ENCODE results near the gene HACD4. TPM values are rescaled to one million over a fixed set of nuclear protein-coding genes. Genes with fewer than 3 reads are reported as not detected.

The HACD4 gene
- total and polyA plus RNA-seq, 9 of the 15 experiments (the other 6 are each of a cell fraction or from before 2014, with no cell fraction given) = 0.02 TPM; not detected in 8

DNA sequence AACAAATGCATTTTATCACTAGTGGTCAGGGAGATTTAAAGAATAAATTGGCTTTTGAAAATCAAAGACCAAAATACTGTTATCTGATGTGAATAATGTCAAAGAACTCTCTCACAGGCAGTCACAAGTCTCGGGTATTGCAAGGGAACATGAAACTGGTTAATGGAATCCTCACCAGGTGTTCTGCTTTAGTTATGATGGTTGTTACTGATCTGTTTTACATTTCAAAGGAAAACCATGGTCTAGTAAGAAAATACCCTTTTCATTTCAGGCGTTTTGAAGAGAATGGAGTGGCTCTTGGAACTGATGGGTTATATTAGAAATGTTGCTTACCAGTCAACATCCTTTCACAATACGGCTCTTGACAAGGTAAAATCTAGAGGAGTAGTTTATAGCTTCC is 43.4 kb downstream of the HACD4 start:
- WGBS (ENCODE audit: insufficient coverage, low coverage, missing lambda C conversion rate) = no CpG with 5 or more reads among the region's 3 CpGs
- H3K4me3 ChIP-seq = no peak overlapping the region
- no peaks in the 10 kb centered on the region for H3K79me2 ChIP-seq (ENCODE audit: control insufficient read depth, insufficient read depth, low read length)
- POLR2A ChIA-PET = no interaction called here
- intact Hi-C loops (cut with micrococcal nuclease) = no loop called here
- no peak overlapping the region for H3K27ac ChIP-seq (ENCODE audit: extremely low read depth, low read depth, low read length)
- no peaks in the 10 kb centered on the region for H3K36me3 ChIP-seq (ENCODE audit: control insufficient read depth, insufficient read depth, low read length)
- H3K9ac ChIP-seq (ENCODE audit: insufficient read depth in 1 of 2, low read depth in 2 of 2, low read length in 2 of 2) = no peak overlapping the region
- no peak for TF ChIP-seq MAZ (CRISPR knock-in tag; conservative IDR thresholded peaks at IDR 0.05 in 1 of 2, IDR thresholded peaks at IDR 0.05 in 1 of 2)
- TF ChIP-seq, protein P1, sequence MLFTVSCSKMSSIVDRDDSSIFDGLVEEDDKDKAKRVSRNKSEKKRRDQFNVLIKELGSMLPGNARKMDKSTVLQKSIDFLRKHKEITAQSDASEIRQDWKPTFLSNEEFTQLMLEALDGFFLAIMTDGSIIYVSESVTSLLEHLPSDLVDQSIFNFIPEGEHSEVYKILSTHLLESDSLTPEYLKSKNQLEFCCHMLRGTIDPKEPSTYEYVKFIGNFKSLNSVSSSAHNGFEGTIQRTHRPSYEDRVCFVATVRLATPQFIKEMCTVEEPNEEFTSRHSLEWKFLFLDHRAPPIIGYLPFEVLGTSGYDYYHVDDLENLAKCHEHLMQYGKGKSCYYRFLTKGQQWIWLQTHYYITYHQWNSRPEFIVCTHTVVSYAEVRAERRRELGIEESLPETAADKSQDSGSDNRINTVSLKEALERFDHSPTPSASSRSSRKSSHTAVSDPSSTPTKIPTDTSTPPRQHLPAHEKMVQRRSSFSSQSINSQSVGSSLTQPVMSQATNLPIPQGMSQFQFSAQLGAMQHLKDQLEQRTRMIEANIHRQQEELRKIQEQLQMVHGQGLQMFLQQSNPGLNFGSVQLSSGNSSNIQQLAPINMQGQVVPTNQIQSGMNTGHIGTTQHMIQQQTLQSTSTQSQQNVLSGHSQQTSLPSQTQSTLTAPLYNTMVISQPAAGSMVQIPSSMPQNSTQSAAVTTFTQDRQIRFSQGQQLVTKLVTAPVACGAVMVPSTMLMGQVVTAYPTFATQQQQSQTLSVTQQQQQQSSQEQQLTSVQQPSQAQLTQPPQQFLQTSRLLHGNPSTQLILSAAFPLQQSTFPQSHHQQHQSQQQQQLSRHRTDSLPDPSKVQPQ (CRISPR knock-in tag; IDR thresholded peaks at IDR 0.05; ENCODE audit: borderline replicate concordance) = no peak
- TF ChIP-seq TAF15 (IDR thresholded peaks at IDR 0.05; ENCODE audit: low read depth, low read length) = no peak
- TF ChIP-seq, protein P2, sequence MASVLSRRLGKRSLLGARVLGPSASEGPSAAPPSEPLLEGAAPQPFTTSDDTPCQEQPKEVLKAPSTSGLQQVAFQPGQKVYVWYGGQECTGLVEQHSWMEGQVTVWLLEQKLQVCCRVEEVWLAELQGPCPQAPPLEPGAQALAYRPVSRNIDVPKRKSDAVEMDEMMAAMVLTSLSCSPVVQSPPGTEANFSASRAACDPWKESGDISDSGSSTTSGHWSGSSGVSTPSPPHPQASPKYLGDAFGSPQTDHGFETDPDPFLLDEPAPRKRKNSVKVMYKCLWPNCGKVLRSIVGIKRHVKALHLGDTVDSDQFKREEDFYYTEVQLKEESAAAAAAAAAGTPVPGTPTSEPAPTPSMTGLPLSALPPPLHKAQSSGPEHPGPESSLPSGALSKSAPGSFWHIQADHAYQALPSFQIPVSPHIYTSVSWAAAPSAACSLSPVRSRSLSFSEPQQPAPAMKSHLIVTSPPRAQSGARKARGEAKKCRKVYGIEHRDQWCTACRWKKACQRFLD (CRISPR knock-in tag; IDR thresholded peaks at IDR 0.05) = no peak
- in situ Hi-C loops (cut with MboI) = no loop called here
- no peaks in the 10 kb centered on the region for H3K27me3 ChIP-seq (ENCODE audit: control insufficient read depth in 2 of 2, insufficient read depth in 2 of 2, low read length in 2 of 2)
- H3K9me1 ChIP-seq (ENCODE audit: control insufficient read depth, insufficient read depth, low read length) = no peaks in the 10 kb centered on the region
- no peaks in the 10 kb centered on the region for H3K4me1 ChIP-seq (replicated peaks in 1 of 2; ENCODE audit: control insufficient read depth in 2 of 2, insufficient read depth in 2 of 2, low read length in 2 of 2)
- no peak for FAIRE-seq
- no peaks in the 10 kb centered on the region for H3K9me3 ChIP-seq (replicated peaks; ENCODE audit: control insufficient read depth, insufficient read depth, low read depth, low read length)
- H2AFZ ChIP-seq (ENCODE audit: low read depth, low read length) = no peak overlapping the region
- ATAC-seq = no peak
- no peak overlapping the region for H3K4me2 ChIP-seq (ENCODE audit: insufficient read depth, low read length)
- no peak for DNase-seq (ENCODE audit: extremely low read depth in 1 of 4, low spot score in 3 of 4)
- CTCF ChIA-PET (ENCODE audit: low intra/inter-chr PET ratio) = no interaction called here
- no TSS peak for BruUV-seq (replicated peaks)
- H4K20me1 ChIP-seq (replicated peaks; ENCODE audit: control insufficient read depth, insufficient read depth, low read length) = no peaks in the 10 kb centered on the region
